H9 (cell line): ENCODE data around the gene NAA30. TPM values are rescaled to one million over a fixed set of nuclear protein-coding genes. Genes with fewer than 3 reads are reported as not detected.

Experiments used
- DNase-seq: peaks from one replicate; pipeline ENCODE4 v3.0.0-alpha.2; 2017
- H2AFZ ChIP-seq: one replicate; pipeline ENCODE4 v1.6.1; 2013; ENCODE audit warnings: mild to moderate bottlenecking, low read length, control low read depth, moderate library complexity
- H2AK5ac ChIP-seq: 2 replicates; pipeline ENCODE4 v1.6.1; 2013; ENCODE audit warnings: low read length, control low read depth, mixed read lengths; ENCODE audit not compliant: insufficient read length
- H2BK120ac ChIP-seq: one replicate; pipeline ENCODE4 v1.6.1; 2013; ENCODE audit warnings: low read depth, mild to moderate bottlenecking, low read length, control low read depth, inconsistent platforms; ENCODE audit not compliant: poor library complexity, severe bottlenecking
- H2BK12ac ChIP-seq: 2 replicates; pipeline ENCODE4 v1.6.1; 2013; ENCODE audit warnings: low read length, control low read depth, mixed read lengths, low read depth; ENCODE audit not compliant: insufficient read length
- H2BK15ac ChIP-seq: 2 replicates; pipeline ENCODE4 v1.6.1; 2013; ENCODE audit warnings: low read depth, low read length, control low read depth
- H2BK20ac ChIP-seq: one replicate; pipeline ENCODE4 v1.6.1; 2013; ENCODE audit warnings: low read depth, mild to moderate bottlenecking, low read length, control low read depth, inconsistent platforms; ENCODE audit not compliant: poor library complexity, severe bottlenecking
- H2BK5ac ChIP-seq: 2 replicates; pipeline ENCODE4 v1.6.1; 2013; ENCODE audit warnings: low read length, control low read depth, mixed read lengths; ENCODE audit not compliant: insufficient read length
- H3K14ac ChIP-seq: 2 replicates; pipeline ENCODE4 v1.6.1; 2013; ENCODE audit warnings: low read length, control low read depth; ENCODE audit not compliant: insufficient read depth
- H3K18ac ChIP-seq: 2 replicates; pipeline ENCODE4 v1.6.1; 2013; ENCODE audit warnings: low read depth, mild to moderate bottlenecking, mixed read lengths, low read length, control low read depth; ENCODE audit not compliant: insufficient read length
- H3K23ac ChIP-seq: 2 replicates; pipeline ENCODE4 v1.6.1; 2013; ENCODE audit warnings: low read length, control low read depth, mixed read lengths, low read depth; ENCODE audit not compliant: insufficient read length
- H3K23me2 ChIP-seq: 2 replicates; pipeline ENCODE4 v1.6.1; 2013; ENCODE audit warnings: low read depth, mild to moderate bottlenecking, mixed read lengths, low read length, control low read depth; ENCODE audit not compliant: insufficient read length, poor library complexity, severe bottlenecking
- H3K27ac ChIP-seq: 2 replicates; pipeline ENCODE4 v1.5.1; 2013; ENCODE audit warnings: low read length, control low read depth, mixed read lengths, low read depth; ENCODE audit not compliant: insufficient read length
- H3K27me3 ChIP-seq: 2 replicates; pipeline ENCODE4 v1.6.1; 2013; ENCODE audit warnings: low read length, control low read depth, inconsistent platforms; ENCODE audit not compliant: insufficient read depth
- H3K4ac ChIP-seq: 2 replicates; pipeline ENCODE4 v1.6.1; 2013; ENCODE audit warnings: low read depth, mild to moderate bottlenecking, control low read depth, inconsistent platforms, low read length, moderate library complexity
- H3K4me1 ChIP-seq: 2 replicates; pipeline ENCODE4 v1.6.1; 2013; ENCODE audit warnings: low read length, control low read depth, inconsistent platforms; ENCODE audit not compliant: insufficient read depth
- H3K4me2 ChIP-seq: 2 replicates; pipeline ENCODE4 v1.6.1; 2013; ENCODE audit warnings: low read length, control low read depth, mixed read lengths; ENCODE audit not compliant: insufficient read length, insufficient read depth
- H3K56ac ChIP-seq: 2 replicates; pipeline ENCODE4 v1.6.1; 2013; ENCODE audit warnings: low read depth, mild to moderate bottlenecking, mixed read lengths, low read length, control low read depth; ENCODE audit not compliant: insufficient read length
- H3K79me1 ChIP-seq: 2 replicates; pipeline ENCODE4 v1.6.1; 2013; ENCODE audit warnings: low read depth, mild to moderate bottlenecking, moderate library complexity, low read length, control low read depth, inconsistent platforms; ENCODE audit not compliant: insufficient read depth, poor library complexity, severe bottlenecking
- H3K79me2 ChIP-seq: 2 replicates; pipeline ENCODE4 v1.6.1; 2013; ENCODE audit warnings: low read length, control low read depth, inconsistent platforms; ENCODE audit not compliant: insufficient read depth
- H3K9ac ChIP-seq: 2 replicates; pipeline ENCODE4 v1.6.1; 2013; ENCODE audit warnings: low read length, control low read depth, mixed read lengths; ENCODE audit not compliant: insufficient read length; ENCODE audit errors: extremely low read depth
- H3K9me3 ChIP-seq: one replicate; pipeline ENCODE4 v1.6.1; 2013; ENCODE audit warnings: low read depth, low read length, inconsistent platforms; ENCODE audit not compliant: control insufficient read depth
- H3T11ph ChIP-seq: one replicate; pipeline ENCODE4 v1.6.1; 2013; ENCODE audit warnings: mild to moderate bottlenecking, low read length, control low read depth, inconsistent platforms
- H4K20me1 ChIP-seq: one replicate; pipeline ENCODE4 v1.6.1; 2013; ENCODE audit not compliant: control insufficient read depth, insufficient read length, insufficient read depth
- H4K5ac ChIP-seq: 2 replicates; pipeline ENCODE4 v1.6.1; 2013; ENCODE audit warnings: low read depth, mild to moderate bottlenecking, mixed read lengths, low read length, control low read depth; ENCODE audit not compliant: insufficient read length
- H4K8ac ChIP-seq: replicated peaks from 2 replicates; pipeline ENCODE4 v1.6.1; 2013; ENCODE audit warnings: low read length, control low read depth, mixed read lengths, low read depth; ENCODE audit not compliant: insufficient read length
- H4K91ac ChIP-seq: 2 replicates; pipeline ENCODE4 v1.6.1; 2013; ENCODE audit warnings: low read depth, mild to moderate bottlenecking, moderate library complexity, mixed read lengths, low read length, control low read depth; ENCODE audit not compliant: insufficient read length
- H3K27ac Mint-ChIP-seq, 3 experiments: 2 replicates in 2 of 3; 3 replicates in 1 of 3; pipeline ENCODE4 v1.8.0; 2020 to 2021; ENCODE audit warnings: mixed read lengths in 3 of 3, mild to moderate bottlenecking in 1 of 3, moderate library complexity in 1 of 3
- H3K27me3 Mint-ChIP-seq: 2 replicates; pipeline ENCODE4 v1.8.0; 2021; ENCODE audit warnings: low read depth, mild to moderate bottlenecking, moderate library complexity, mixed read lengths
- H3K36me3 Mint-ChIP-seq, 3 experiments: 2 replicates in 2 of 3; 3 replicates in 1 of 3; pipeline ENCODE4 v1.8.0; 2020 to 2021; ENCODE audit warnings: low read depth in 3 of 3, mixed read lengths in 3 of 3; ENCODE audit not compliant: insufficient read depth in 1 of 3
- H3K4me1 Mint-ChIP-seq, 2 experiments: 2 replicates each; pipeline ENCODE4 v1.8.0; 2020; ENCODE audit warnings: mixed read lengths in 2 of 2
- H3K4me3 Mint-ChIP-seq, 2 experiments: 2 replicates in 1 of 2; 3 replicates in 1 of 2; pipeline ENCODE4 v1.8.0; 2020 to 2021; ENCODE audit warnings: mild to moderate bottlenecking in 2 of 2, mixed read lengths in 2 of 2, moderate library complexity in 1 of 2
- H3K9me3 Mint-ChIP-seq, 2 experiments: 2 replicates in 1 of 2; 3 replicates in 1 of 2; pipeline ENCODE4 v1.8.0; 2020; ENCODE audit warnings: mild to moderate bottlenecking in 2 of 2, mixed read lengths in 2 of 2, moderate library complexity in 1 of 2
- WGBS: extraction: QIAGEN DNeasy Blood & Tissue Kit; methylation state at CpG from one replicate; pipeline ENCODE4 v1.1.7; 2013; ENCODE audit warnings: missing lambda C conversion rate, low lambda C conversion rate, mixed read lengths; ENCODE audit not compliant: insufficient read length; ENCODE audit errors: extremely low coverage; 5-methylcytosine and 5-hydroxymethylcytosine counted together
- total RNA-seq: library from RNA; stranded (reverse); gene quantifications from 2 replicates; pipeline ENCODE4 v1.2.1, GENCODE V29; 2021
- TF ChIP-seq, protein P1 (sequence below): fragments of 200-600 bp; sonication (generic); conservative IDR thresholded peaks from 3 replicates; pipeline ENCODE4 v1.8.0; 2021; ENCODE audit warnings: antibody characterized with exemption, mild to moderate bottlenecking

NAA30 gene
- total RNA-seq, 1 experiment from 2014 or later: 20.9 TPM

DNA sequence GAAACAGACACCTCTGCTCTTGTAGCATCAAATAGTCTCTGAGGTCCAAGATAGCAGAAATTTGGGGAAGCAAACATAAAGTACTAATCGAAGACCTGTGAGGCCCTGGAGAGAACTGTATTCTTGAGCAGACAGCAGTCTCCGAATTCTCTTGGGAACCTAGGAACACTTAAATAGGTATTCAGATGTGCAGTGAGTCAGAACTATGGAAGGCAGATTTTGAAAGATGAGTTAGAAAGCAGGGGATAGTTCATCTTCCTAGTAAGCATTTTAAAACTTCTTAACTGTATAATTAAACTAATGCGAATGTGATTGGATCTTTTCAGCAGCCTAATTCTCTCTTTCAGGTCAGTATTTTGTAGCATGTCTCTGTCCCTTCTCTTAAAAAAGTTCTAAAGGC, 30.6 kb downstream of the NAA30 start:
- Histone ChIP-seq H3K23ac (no peak overlapping the region), H2AFZ (no peak overlapping the region), H2BK120ac (no peak overlapping the region), H3K27me3 (no peaks in the 10 kb centered on the region), H3K4ac (no peak overlapping the region), H2BK12ac (no peak overlapping the region), H4K8ac (no peak overlapping the region), H3K4me2 (no peak overlapping the region), H3K4me1 (no peaks in the 10 kb centered on the region), H2BK20ac (no peak overlapping the region), H4K5ac (no peak overlapping the region), H4K91ac (no peak overlapping the region), H3K18ac (no peak overlapping the region), H3K79me1 (no peaks in the 10 kb centered on the region), H2BK15ac (no peak overlapping the region), H3K79me2 (no peaks in the 10 kb centered on the region), H3K56ac (no peak overlapping the region), H3T11ph (no peak overlapping the region), H3K27ac (no peak overlapping the region), H4K20me1 (no peaks in the 10 kb centered on the region), H3K9ac (no peak overlapping the region), H2BK5ac (no peak overlapping the region), H3K23me2 (no peaks in the 10 kb centered on the region), H2AK5ac (no peak overlapping the region), H3K9me3 (no peaks in the 10 kb centered on the region), H3K14ac (no peak overlapping the region)
- Mint-ChIP-seq H3K4me3 (no peak overlapping the region), H3K27ac (no peak overlapping the region), H3K4me1 (no peaks in the 10 kb centered on the region), H3K27me3 (no peaks in the 10 kb centered on the region), H3K36me3 (no peaks in the 10 kb centered on the region), H3K9me3 (no peaks in the 10 kb centered on the region)
- DNase-seq: no peak
- TF ChIP-seq, protein P1, sequence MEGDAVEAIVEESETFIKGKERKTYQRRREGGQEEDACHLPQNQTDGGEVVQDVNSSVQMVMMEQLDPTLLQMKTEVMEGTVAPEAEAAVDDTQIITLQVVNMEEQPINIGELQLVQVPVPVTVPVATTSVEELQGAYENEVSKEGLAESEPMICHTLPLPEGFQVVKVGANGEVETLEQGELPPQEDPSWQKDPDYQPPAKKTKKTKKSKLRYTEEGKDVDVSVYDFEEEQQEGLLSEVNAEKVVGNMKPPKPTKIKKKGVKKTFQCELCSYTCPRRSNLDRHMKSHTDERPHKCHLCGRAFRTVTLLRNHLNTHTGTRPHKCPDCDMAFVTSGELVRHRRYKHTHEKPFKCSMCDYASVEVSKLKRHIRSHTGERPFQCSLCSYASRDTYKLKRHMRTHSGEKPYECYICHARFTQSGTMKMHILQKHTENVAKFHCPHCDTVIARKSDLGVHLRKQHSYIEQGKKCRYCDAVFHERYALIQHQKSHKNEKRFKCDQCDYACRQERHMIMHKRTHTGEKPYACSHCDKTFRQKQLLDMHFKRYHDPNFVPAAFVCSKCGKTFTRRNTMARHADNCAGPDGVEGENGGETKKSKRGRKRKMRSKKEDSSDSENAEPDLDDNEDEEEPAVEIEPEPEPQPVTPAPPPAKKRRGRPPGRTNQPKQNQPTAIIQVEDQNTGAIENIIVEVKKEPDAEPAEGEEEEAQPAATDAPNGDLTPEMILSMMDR: no peak
- no CpG with 5 or more reads among the region's 3 CpGs for WGBS
